LNCAP (cell line): Measurements from ENCODE around the gene CNOT10.

ENCODE experiments used
- TF ChIP-seq, protein P1 (sequence below): fragments of 450-650 bp; IDR thresholded peaks from 2 replicates; pipeline ENCODE4 v1.5.1; 2017; ENCODE audit warnings: mild to moderate bottlenecking

The CNOT10 gene

DNA sequence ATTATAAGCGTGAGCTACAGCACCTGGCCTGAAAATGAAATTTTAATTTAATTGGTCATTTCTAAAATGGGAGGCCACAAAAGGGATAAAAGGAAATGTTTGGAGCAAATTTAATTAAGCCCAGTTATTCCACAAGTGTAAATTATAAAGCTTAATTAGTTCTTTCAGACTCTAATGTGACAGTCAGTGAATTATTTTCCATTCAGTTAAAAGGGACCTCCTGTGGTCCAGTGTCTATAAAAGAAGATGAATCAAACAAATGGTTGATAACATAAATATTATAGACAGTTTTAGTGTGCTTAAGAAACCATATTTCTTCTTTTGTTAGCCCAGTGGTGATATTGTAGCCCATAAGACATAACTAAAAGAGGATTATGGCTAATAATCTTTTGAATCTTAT is 66.4 kb downstream of the CNOT10 start:
- TF ChIP-seq, protein P1, sequence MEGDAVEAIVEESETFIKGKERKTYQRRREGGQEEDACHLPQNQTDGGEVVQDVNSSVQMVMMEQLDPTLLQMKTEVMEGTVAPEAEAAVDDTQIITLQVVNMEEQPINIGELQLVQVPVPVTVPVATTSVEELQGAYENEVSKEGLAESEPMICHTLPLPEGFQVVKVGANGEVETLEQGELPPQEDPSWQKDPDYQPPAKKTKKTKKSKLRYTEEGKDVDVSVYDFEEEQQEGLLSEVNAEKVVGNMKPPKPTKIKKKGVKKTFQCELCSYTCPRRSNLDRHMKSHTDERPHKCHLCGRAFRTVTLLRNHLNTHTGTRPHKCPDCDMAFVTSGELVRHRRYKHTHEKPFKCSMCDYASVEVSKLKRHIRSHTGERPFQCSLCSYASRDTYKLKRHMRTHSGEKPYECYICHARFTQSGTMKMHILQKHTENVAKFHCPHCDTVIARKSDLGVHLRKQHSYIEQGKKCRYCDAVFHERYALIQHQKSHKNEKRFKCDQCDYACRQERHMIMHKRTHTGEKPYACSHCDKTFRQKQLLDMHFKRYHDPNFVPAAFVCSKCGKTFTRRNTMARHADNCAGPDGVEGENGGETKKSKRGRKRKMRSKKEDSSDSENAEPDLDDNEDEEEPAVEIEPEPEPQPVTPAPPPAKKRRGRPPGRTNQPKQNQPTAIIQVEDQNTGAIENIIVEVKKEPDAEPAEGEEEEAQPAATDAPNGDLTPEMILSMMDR: no peak

DNA sequence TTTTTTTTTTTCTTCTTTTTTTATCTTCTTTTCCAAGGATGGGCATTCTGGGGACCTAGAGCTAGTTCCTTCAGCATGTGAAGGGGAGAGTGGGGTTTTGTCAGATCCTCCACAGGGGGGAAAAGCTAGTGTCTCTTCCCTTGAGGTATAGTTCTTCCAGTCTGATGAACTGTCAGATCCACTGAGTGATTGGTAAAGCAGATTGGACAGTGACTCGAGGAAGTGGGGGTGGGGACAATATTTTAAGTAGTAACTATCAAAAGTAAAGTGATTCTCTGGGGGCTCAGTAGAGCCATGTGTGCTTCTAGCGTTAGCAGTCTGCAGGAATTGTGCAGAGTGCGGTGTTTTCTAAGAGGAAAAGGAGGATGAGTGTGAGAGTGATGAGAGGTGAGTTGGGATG is 70.8 kb downstream of the CNOT10 start:
- TF ChIP-seq, protein P1: no peak

DNA sequence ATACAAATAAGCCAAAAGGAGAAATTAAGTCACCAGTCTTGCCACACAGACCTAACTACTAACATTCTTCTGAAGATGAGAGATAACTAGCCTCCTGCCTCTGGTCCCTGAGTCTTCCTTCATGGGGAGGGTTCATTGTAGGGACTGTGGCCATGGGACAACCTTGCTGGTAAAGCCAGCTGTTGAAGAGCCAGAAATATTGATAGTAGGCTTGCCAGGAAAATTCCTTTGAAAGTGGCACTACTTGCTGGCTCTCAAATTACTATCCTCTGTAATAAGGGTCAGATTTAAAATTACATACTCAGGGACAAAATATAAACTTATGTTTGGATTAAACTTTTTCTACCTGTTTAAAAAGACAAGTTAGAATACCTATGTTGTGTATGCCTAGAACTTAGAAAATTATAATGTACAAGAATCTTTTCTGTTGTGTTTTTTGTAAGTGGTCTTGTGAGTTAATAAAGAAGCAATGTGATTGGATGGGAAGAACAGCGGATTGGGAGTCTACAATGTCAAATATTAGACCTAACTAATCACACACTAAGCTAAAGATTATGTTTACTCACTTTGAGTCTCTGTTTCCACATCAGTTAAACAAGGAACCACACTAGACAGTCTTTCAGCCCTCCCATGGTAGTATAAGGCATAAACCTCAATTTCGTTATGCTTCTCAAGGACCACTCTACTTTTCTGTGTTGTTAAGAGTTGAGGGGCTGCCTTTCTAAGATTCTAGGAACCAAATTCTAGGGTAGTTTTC is 72.8 kb downstream of the CNOT10 start:
- TF ChIP-seq, protein P1: no peak

DNA sequence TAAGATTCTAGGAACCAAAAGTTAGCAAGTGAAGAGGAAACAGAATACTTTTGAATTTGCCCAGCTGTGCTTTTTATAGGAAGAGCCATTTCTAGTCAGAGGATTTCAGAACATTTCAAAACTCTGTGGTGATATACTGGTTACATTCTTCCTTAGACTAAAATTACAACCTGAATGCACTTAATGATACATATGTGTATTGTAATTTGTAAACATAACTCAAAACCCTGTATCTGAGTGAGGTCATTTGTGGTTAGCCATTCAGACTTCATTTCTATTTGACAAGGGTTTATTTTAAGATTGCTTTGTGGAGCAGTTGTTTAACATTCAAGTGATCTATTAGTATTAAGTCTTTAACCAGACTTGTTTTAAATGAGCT is 73.4 kb downstream of the CNOT10 start:
- TF ChIP-seq, protein P1: no peak

DNA sequence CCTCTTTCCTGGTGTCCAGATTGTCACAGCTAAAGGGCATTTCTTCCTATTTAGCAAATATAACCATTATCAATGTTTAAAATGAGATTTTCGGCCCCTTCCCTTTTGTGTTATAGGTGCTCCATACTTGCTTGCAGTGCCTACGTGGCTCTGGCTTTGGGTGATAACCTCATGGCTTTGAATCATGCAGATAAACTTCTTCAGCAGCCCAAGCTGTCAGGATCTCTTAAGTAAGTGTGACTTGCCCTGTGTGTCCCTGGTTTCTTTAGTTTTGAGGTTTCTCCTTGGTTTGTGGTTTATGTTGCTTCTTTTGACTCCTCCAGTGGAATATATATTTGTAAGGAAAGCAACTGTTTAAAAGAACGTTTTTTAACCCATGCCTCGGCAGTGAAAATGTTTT is 74.4 kb downstream of the CNOT10 start:
- TF ChIP-seq, protein P1: no peak

DNA sequence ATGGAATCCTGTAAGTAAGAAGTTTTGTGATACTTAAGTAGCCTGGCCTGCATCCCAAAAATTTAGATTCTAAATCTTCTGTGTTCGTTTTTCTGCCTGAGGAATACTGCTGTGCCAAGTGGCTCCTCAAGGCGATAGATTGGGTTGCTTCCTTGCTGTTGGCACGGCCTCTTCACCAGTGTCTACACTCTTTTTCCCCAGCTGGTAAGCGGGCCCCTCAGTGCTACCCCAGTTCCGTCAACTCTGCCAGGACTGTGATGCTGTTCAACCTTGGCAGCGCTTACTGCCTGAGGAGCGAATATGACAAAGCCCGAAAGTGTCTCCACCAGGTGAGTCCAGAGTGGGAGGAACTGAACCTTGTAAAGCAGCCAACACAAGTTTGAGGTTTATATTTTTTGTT is 79.5 kb downstream of the CNOT10 start:
- TF ChIP-seq, protein P1: no peak

DNA sequence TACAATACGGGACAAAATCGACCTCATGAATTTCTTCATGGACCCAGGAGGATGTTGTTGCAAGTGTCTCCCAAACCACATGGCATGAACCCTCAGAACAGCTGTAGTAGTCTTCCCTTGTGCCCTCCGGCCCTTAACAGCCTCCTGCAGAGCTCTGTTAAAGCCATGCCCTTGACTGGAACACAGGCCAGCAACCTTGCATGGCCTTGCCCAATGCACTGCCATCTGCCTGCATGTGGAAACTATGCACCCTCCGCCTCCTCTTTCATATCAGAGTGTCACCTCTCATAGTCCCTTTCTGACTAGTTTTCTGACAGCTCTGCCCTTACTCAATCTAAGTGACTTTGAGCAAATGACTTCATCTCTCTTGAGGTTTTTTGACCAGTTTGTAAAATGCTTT is 93.4 kb downstream of the CNOT10 start:
- TF ChIP-seq, protein P1: no peak
